Measurements from ENCODE around the gene PNPLA8. TPM values are rescaled to one million over a fixed set of nuclear protein-coding genes. Genes with fewer than 3 reads are reported as not detected.

Gene PNPLA8
- total RNA-seq, 2 experiments from 2014 or later, result 85.9 to 88.6 TPM

- DNase-seq (no peak), ATAC-seq (ENCODE audit: poor library complexity) (no peak)
- H3K9me3 ChIP-seq (ENCODE audit: control insufficient read depth in 1 of 2, insufficient read depth in 1 of 2, low read length in 2 of 2), result no peaks in the 10 kb centered on the region
- no peaks in the 10 kb centered on the region for H3K4me1 ChIP-seq (ENCODE audit: insufficient read depth, low read length)
- H3K27ac ChIP-seq (ENCODE audit: low read depth in 1 of 2, low read length in 2 of 2), result no peak overlapping the region
- POLR2A ChIA-PET, result no interaction called here
- no peaks in the 10 kb centered on the region for H3K36me3 ChIP-seq (ENCODE audit: insufficient read depth, low read length)
- no peaks in the 10 kb centered on the region for H3K9me3 Mint-ChIP-seq
- no peak overlapping the region for H3K4me3 ChIP-seq (ENCODE audit: low read length)
- H3K4me1 Mint-ChIP-seq (ENCODE audit: low read depth), result peaks cover 18% of the 10 kb centered on the region
- H3K36me3 Mint-ChIP-seq (ENCODE audit: low read depth), result no peaks in the 10 kb centered on the region
- H3K27me3 ChIP-seq (ENCODE audit: control insufficient read depth in 1 of 2, insufficient read depth in 2 of 2, low read length in 2 of 2), result peaks cover 0 to 9% of the 10 kb centered on the region in 2 experiments
- peaks cover 44% of the 10 kb centered on the region for H3K27me3 Mint-ChIP-seq
- intact Hi-C loops (cut with DNase I, micrococcal nuclease), result no loop called here
- H3K27ac Mint-ChIP-seq, result no peak overlapping the region
- no peak overlapping the region for H3K4me3 Mint-ChIP-seq
- no peak for TF ChIP-seq CTCF (IDR thresholded peaks at IDR 0.05)
- CTCF ChIA-PET, result no interaction called here
Measured at GRCh38 chr7:108421720-108422331, 104.1 kb downstream of the PNPLA8 start.

Other genes starting within 250 kb of the PNPLA8 start
- 1 to 10 TPM; 3.4 to 7.0 TPM for gene NRCAM, start 69.7 kb downstream of the PNPLA8 start, total RNA-seq
- 10 to 100 TPM; 11.7 to 12.6 TPM for gene THAP5, start 43.6 kb upstream of the PNPLA8 start, total RNA-seq
- gene DNAJB9, start 43.7 kb upstream of the PNPLA8 start, total RNA-seq, result 10 to 100 TPM; 66.5 to 72.1 TPM